HepG2 (cell line): ENCODE data around the gene PPP2R5C. TPM values are rescaled to one million over a fixed set of nuclear protein-coding genes. Genes with fewer than 3 reads are reported as not detected.

Experiments used
- ARNT ChIP-seq: fragments of 450-650 bp; IDR thresholded peaks from 2 replicates; pipeline ENCODE4 v1.6.1; 2017
- DR1 ChIP-seq: sonication (generic); formaldehyde crosslinking; IDR thresholded peaks from 2 replicates; pipeline ENCODE4 v1.8.0; 2021; ENCODE audit warnings: mild to moderate bottlenecking, missing genetic modification reagents, inconsistent platforms
- EZH2 ChIP-seq: conservative IDR thresholded peaks from 2 replicates; pipeline ENCODE4 v1.6.1; 2012; ENCODE audit warnings: mild to moderate bottlenecking, low read depth, low read length, moderate library complexity
- FLYWCH1 ChIP-seq: sonication (generic); formaldehyde crosslinking; IDR thresholded peaks from 2 replicates; pipeline ENCODE4 v1.8.1; 2023; ENCODE audit warnings: mild to moderate bottlenecking, missing genetic modification reagents
- HCFC1 ChIP-seq: fragments of 150-350 bp; IDR thresholded peaks from 2 replicates; pipeline ENCODE4 v1.6.1; 2014; ENCODE audit warnings: low read depth, low read length
- HMGA1 ChIP-seq: sonication (generic); formaldehyde crosslinking; conservative IDR thresholded peaks from 2 replicates; pipeline ENCODE4 v1.4.0; 2020; ENCODE audit warnings: missing genetic modification reagents
- KAT7 ChIP-seq: IDR thresholded peaks from 2 replicates; pipeline ENCODE4 v1.6.1; 2018; ENCODE audit warnings: borderline replicate concordance, missing compliant biosample characterization
- KAT8 ChIP-seq: IDR thresholded peaks from 2 replicates; pipeline ENCODE4 v1.6.1; 2016; ENCODE audit warnings: missing genetic modification reagents, missing compliant biosample characterization
- KDM2A ChIP-seq: sonication (generic); formaldehyde crosslinking; IDR thresholded peaks from 2 replicates; pipeline ENCODE4 v1.4.0; 2020; ENCODE audit warnings: low read depth, missing genetic modification reagents, borderline replicate concordance
- KDM6A ChIP-seq: IDR thresholded peaks from 2 replicates; pipeline ENCODE4 v1.6.1; 2016; ENCODE audit warnings: low read depth
- NCOR1 ChIP-seq: fragments of 200-600 bp; sonication (generic); IDR thresholded peaks from 2 replicates; pipeline ENCODE4 v1.7.0; 2017; ENCODE audit warnings: antibody characterized with exemption, low read length, borderline replicate concordance
- NR2F1 ChIP-seq, 2 experiments: fragments of 450-650 bp in 1 of 2; formaldehyde crosslinking in 1 of 2; IDR thresholded peaks; 2 replicates each; pipeline versions ENCODE4 v1.5.0 to v1.6.1; 2016 to 2020; ENCODE audit warnings: mild to moderate bottlenecking in 1 of 2, missing compliant biosample characterization in 1 of 2, missing genetic modification reagents in 1 of 2, moderate library complexity in 1 of 2
- RFXANK ChIP-seq: IDR thresholded peaks from 2 replicates; pipeline ENCODE4 v1.6.1; 2016
- TCF7 ChIP-seq: sonication (generic); IDR thresholded peaks from 2 replicates; pipeline ENCODE4 v1.6.1; 2016; ENCODE audit warnings: antibody characterized with exemption, low read depth
- ZNF138 ChIP-seq: sonication (generic); formaldehyde crosslinking; IDR thresholded peaks from 2 replicates; pipeline ENCODE4 v1.5.0; 2020; ENCODE audit warnings: mild to moderate bottlenecking, low read depth, missing genetic modification reagents
- ZNF205 ChIP-seq: IDR thresholded peaks from 2 replicates; pipeline ENCODE4 v1.6.1; 2018; ENCODE audit warnings: missing biosample characterization, missing genetic modification reagents
- ZNF230 ChIP-seq: sonication (generic); formaldehyde crosslinking; IDR thresholded peaks from 2 replicates; pipeline ENCODE4 v1.4.0; 2020; ENCODE audit warnings: mild to moderate bottlenecking, missing genetic modification reagents
- ZNF234 ChIP-seq: sonication (generic); formaldehyde crosslinking; conservative IDR thresholded peaks from 2 replicates; pipeline ENCODE4 v1.5.1; 2020; ENCODE audit warnings: mild to moderate bottlenecking, missing genetic modification reagents
- ZNF235 ChIP-seq: sonication (generic); formaldehyde crosslinking; IDR thresholded peaks from 2 replicates; pipeline ENCODE4 v1.8.1; 2023; ENCODE audit warnings: mild to moderate bottlenecking, missing genetic modification reagents, borderline replicate concordance
- ZNF335 ChIP-seq: sonication (generic); formaldehyde crosslinking; IDR thresholded peaks from 2 replicates; pipeline ENCODE4 v1.4.0; 2020; ENCODE audit warnings: missing genetic modification reagents
- ZNF484 ChIP-seq: sonication (generic); formaldehyde crosslinking; IDR thresholded peaks from 2 replicates; pipeline ENCODE4 v1.5.1; 2020; ENCODE audit warnings: mild to moderate bottlenecking, low read depth, missing genetic modification reagents, borderline replicate concordance
- ZNF543 ChIP-seq: sonication (generic); formaldehyde crosslinking; IDR thresholded peaks from 2 replicates; pipeline ENCODE4 v1.4.0; 2020; ENCODE audit warnings: mild to moderate bottlenecking, missing genetic modification reagents
- ZSCAN20 ChIP-seq: sonication (generic); formaldehyde crosslinking; IDR thresholded peaks from 2 replicates; pipeline ENCODE4 v1.4.0; 2020; ENCODE audit warnings: missing genetic modification reagents, mild to moderate bottlenecking, borderline replicate concordance
- polyA plus RNA-seq, 8 experiments: library from polyadenylated mRNA; depleted of rRNA in 3 of 8; stranded (reverse) in 7 of 8; unstranded in 1 of 8; fragments of >200 nt; fragmentation: Illumina TruSeq in 4 of 8; extraction: Trizol in 4 of 8; gene quantifications; 2 replicates each; pipeline versions ENCODE4 v1.2.1 to v1.2.3, GENCODE V29; 2011 to 2016; ENCODE audit warnings: low read depth in 4 of 8, missing spikeins in 1 of 8, mixed read lengths in 1 of 8; ENCODE audit not compliant: insufficient read depth in 1 of 8
- total RNA-seq, 5 experiments: library from RNA; depleted of rRNA; stranded (reverse); fragments of >200 nt; fragmentation: Illumina TruSeq; extraction: Trizol; gene quantifications; 2 replicates each; pipeline ENCODE4 v1.2.3, GENCODE V29; 2016; ENCODE audit warnings: low read depth in 1 of 5
- TF ChIP-seq, protein P1 (sequence below): sonication (generic); formaldehyde crosslinking; IDR thresholded peaks from 2 replicates; pipeline ENCODE4 v1.4.0; 2020; ENCODE audit warnings: mild to moderate bottlenecking, missing genetic modification reagents
- TF ChIP-seq, protein P2 (sequence below): sonication (generic); formaldehyde crosslinking; IDR thresholded peaks from 2 replicates; pipeline ENCODE4 v1.5.1; 2020; ENCODE audit warnings: missing genetic modification reagents, mild to moderate bottlenecking, borderline replicate concordance
- TF ChIP-seq, protein P3 (sequence below): sonication (generic); formaldehyde crosslinking; IDR thresholded peaks from 2 replicates; pipeline ENCODE4 v1.8.1; 2023; ENCODE audit warnings: mild to moderate bottlenecking, moderate library complexity, missing genetic modification reagents
- TF ChIP-seq, protein P4 (sequence below): sonication (generic); formaldehyde crosslinking; IDR thresholded peaks from 2 replicates; pipeline ENCODE4 v1.5.0; 2020; ENCODE audit warnings: mild to moderate bottlenecking, missing genetic modification reagents

The PPP2R5C gene
- total and polyA plus RNA-seq, 2 of the 13 experiments (the other 11 are each of a cell fraction or from before 2014, with no cell fraction given): 74.3 to 78.5 TPM

DNA sequence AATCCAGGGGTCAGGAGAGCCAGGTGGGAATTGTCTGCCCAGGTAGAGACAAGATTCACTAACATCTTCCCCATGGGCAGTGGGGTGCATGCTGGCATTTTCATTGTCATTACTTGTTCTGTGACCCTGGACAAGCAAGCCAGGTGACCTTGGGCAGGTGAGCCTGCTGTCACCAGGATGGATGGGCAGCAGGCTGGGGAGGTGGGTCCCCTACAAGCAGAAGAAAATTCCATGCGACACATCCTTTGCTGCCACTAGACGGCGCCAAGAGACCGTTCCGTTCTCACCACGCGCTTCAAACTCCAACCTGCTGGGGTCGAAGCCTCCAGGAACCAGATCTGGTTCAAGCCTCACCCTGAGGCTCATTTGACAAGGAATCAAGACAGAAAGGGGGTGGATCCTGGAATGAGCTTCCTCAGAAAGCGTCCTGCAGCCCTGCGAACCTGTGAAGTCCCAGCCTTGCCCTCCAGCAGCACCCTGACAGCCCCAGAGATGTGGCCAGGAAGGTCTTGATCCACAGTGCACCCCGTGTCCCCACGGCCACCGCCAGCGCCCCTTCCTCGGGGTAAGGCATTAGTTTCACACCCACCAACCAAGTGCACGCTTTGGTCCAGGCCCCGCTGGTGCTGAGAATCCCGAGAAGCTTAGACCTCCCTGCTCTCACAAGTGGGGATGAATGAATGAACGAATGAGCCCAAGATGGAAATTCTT, 199.7 kb downstream of the PPP2R5C start (continued):
- TF ChIP-seq ZSCAN20 (CRISPR knock-in tag) (no peak), ZNF484 (CRISPR knock-in tag) (no peak), HCFC1 (no peak), ZNF235 (CRISPR knock-in tag) (0 out of 2 replicates have a peak, but pooled peaks have one; percentile 26), KAT7 (no peak), RFXANK (CRISPR knock-in tag) (no peak), ARNT (no peak), NCOR1 (no peak), KDM2A (peak; percentile 61; the same call in 1 of the 2 replicates), KAT8 (CRISPR knock-in tag) (peak; percentile 63; the same call in 1 of the 2 replicates), DR1 (CRISPR knock-in tag) (no peak), EZH2 (no peak), FLYWCH1 (CRISPR knock-in tag) (no peak), HMGA1 (CRISPR knock-in tag) (no peak), ZNF335 (CRISPR knock-in tag) (no peak), KDM6A (no peak), ZNF543 (CRISPR knock-in tag) (no peak), ZNF205 (no peak), ZNF230 (CRISPR knock-in tag) (no peak), NR2F1 (CRISPR knock-in tag; IDR thresholded peaks at IDR 0.05) (0 out of 4 replicates have a peak, but pooled peaks of 1 of the 2 experiments have one; percentile 16), ZNF138 (CRISPR knock-in tag) (no peak), ZNF234 (CRISPR knock-in tag) (no peak), TCF7 (no peak)
- TF ChIP-seq, protein P1, sequence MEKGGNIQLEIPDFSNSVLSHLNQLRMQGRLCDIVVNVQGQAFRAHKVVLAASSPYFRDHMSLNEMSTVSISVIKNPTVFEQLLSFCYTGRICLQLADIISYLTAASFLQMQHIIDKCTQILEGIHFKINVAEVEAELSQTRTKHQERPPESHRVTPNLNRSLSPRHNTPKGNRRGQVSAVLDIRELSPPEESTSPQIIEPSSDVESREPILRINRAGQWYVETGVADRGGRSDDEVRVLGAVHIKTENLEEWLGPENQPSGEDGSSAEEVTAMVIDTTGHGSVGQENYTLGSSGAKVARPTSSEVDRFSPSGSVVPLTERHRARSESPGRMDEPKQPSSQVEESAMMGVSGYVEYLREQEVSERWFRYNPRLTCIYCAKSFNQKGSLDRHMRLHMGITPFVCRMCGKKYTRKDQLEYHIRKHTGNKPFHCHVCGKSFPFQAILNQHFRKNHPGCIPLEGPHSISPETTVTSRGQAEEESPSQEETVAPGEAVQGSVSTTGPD (CRISPR knock-in tag): no peak
- TF ChIP-seq, protein P2, sequence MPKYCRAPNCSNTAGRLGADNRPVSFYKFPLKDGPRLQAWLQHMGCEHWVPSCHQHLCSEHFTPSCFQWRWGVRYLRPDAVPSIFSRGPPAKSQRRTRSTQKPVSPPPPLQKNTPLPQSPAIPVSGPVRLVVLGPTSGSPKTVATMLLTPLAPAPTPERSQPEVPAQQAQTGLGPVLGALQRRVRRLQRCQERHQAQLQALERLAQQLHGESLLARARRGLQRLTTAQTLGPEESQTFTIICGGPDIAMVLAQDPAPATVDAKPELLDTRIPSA: no peak
- TF ChIP-seq, protein P3, sequence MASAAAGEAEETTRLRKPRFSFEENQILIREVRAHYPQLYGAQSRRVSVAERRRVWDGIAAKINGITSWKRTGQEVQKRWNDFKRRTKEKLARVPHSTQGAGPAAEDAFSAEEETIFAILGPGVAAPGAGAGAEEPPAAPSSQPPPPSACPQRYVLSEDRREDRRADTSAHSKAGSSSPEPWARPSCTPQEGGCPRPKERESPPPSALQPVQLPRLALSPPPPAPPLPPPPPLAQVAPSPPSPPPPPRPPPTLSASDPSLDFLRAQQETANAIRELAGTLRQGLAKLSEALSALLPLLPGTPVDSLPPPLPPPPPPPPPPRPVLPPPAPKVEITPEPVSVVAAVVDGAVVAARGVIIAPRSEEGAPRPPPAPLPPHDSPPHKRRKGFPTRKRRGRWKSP (CRISPR knock-in tag): peak; percentile 50; the same call in 1 of the 2 replicates
- TF ChIP-seq, protein P4, sequence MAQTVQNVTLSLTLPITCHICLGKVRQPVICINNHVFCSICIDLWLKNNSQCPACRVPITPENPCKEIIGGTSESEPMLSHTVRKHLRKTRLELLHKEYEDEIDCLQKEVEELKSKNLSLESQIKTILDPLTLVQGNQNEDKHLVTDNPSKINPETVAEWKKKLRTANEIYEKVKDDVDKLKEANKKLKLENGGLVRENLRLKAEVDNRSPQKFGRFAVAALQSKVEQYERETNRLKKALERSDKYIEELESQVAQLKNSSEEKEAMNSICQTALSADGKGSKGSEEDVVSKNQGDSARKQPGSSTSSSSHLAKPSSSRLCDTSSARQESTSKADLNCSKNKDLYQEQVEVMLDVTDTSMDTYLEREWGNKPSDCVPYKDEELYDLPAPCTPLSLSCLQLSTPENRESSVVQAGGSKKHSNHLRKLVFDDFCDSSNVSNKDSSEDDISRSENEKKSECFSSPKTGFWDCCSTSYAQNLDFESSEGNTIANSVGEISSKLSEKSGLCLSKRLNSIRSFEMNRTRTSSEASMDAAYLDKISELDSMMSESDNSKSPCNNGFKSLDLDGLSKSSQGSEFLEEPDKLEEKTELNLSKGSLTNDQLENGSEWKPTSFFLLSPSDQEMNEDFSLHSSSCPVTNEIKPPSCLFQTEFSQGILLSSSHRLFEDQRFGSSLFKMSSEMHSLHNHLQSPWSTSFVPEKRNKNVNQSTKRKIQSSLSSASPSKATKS (CRISPR knock-in tag): no peak
